NCI-H526 (cell line): ENCODE data around the gene CACNB2.
"Not testable (repeated sequence)": the region's sequence is repeated elsewhere in the genome, so short reads cannot be mapped to it uniquely, and the experiment has no call there.

Experiments used
- DNase-seq, 2 experiments: peaks; one replicate each; lab custom pipeline; 2025; lab: John Stamatoyannopoulos, UW

CACNB2 gene

GRCh38 chr10:18144928-18145327 is 4.7 kb downstream of the CACNB2 start:
- DNase-seq = peak in 1 of 2 experiments; percentile 27

- DNase-seq = no peak
These were observed 5.4 kb downstream of the CACNB2 start for GRCh38 chr10:18145652-18146051.

GRCh38 chr10:18149196-18149800 is 9.1 kb downstream of the CACNB2 start:
- DNase-seq = no peak

GRCh38 chr10:18151356-18151890 is 11.2 kb downstream of the CACNB2 start:
- no peak for DNase-seq

- DNase-seq = not testable (repeated sequence)
These were observed 13.2 kb downstream of the CACNB2 start for GRCh38 chr10:18153381-18153780.

- no peak for DNase-seq
These were observed 15.1 kb downstream of the CACNB2 start for GRCh38 chr10:18155321-18155720.

GRCh38 chr10:18156797-18157196 is 16.6 kb downstream of the CACNB2 start:
- DNase-seq = not testable (repeated sequence)

- no peak for DNase-seq
These were observed 17.7 kb downstream of the CACNB2 start for GRCh38 chr10:18157881-18158280.

- no peak for DNase-seq
These were observed 18.6 kb downstream of the CACNB2 start for GRCh38 chr10:18158773-18159265.

- DNase-seq = no peak
These were observed 19.3 kb downstream of the CACNB2 start for GRCh38 chr10:18159557-18159956.

- no peak for DNase-seq
These were observed 21.9 kb downstream of the CACNB2 start for GRCh38 chr10:18162021-18162627.

- no peak for DNase-seq
These were observed 23.9 kb downstream of the CACNB2 start for GRCh38 chr10:18164093-18164492.

- no peak for DNase-seq
These were observed 24.6 kb downstream of the CACNB2 start for GRCh38 chr10:18164748-18165361.

- peak in 1 of 2 experiments; percentile 39 for DNase-seq
These were observed 38.7 kb downstream of the CACNB2 start for GRCh38 chr10:18178854-18179483.

- DNase-seq = peak; percentile 64 to 75
These were observed 39.7 kb downstream of the CACNB2 start for GRCh38 chr10:18179891-18180290.

- not testable (repeated sequence) for DNase-seq
These were observed 41.2 kb downstream of the CACNB2 start for GRCh38 chr10:18181382-18181781.

GRCh38 chr10:18185621-18186020 is 45.4 kb downstream of the CACNB2 start:
- peak; percentile 18 to 55 for DNase-seq

GRCh38 chr10:18190840-18191239 is 50.6 kb downstream of the CACNB2 start:
- no peak for DNase-seq

GRCh38 chr10:18194634-18195033 is 54.4 kb downstream of the CACNB2 start:
- no peak for DNase-seq

- no peak for DNase-seq
These were observed 55.0 kb downstream of the CACNB2 start for GRCh38 chr10:18195060-18195799.

- no peak for DNase-seq
These were observed 56.8 kb downstream of the CACNB2 start for GRCh38 chr10:18196806-18197550.
